ENCODE measurements around the gene HOXD3. TPM values are rescaled to one million over a fixed set of nuclear protein-coding genes. Genes with fewer than 3 reads are reported as not detected.
A peak's percentile ranks its signal among the peaks of the same experiment; 100 is the strongest.

Gene HOXD3
- total and polyA plus RNA-seq, 2 of the 8 experiments (the other 6 are each of a cell fraction or from before 2014, with no cell fraction given), result not detected

DNA sequence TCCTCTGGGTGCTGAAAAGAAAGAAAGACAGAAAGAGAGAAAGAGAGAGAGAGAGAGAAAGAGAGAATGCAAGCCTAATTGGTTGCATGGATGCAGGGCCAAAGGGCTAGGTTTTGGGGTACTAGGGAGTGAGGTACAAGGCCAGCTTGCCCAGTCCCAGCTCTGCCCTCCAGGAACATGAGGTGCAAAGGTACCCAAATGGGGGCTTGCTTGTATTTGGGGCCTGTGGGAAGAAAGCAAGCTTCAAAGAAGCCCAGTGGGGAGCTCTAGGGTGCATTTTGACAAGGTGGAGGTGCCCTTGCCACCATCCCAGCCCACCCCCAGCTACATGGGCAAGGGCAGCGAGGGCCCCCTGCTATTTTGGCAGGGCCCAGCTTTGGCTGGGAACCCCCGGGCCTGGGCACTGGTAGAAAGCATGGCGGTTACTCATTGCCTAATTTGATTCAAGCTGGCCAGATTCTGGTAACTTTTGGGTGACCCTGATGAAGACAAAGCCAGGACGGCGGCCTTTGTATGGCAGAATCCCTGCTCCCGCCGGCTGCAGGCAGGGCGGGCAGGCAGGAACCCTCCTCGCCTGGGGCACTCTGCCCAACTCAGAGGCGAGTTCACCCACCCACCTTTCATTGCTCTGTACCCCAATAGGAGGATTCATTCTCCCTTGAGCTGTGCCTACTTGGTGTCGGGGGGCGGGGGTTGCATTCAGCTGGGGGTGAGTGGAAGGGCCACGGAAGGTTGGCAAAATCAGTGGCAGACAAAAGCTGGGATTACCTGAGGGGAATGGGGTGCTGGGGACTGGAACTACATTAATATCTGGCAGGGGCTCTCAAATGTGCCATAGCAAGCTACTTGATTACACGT lies 6.3 kb upstream of the HOXD3 start:
- H2BK15ac ChIP-seq (ENCODE audit: low read length), result no peak overlapping the region
- peaks cover 0 to 11% (median 0%) of the 10 kb centered on the region in 4 experiments; a peak in 1 of 8 replicates for H3K36me3 ChIP-seq (ENCODE audit: control insufficient read depth in 2 of 4, insufficient read depth in 4 of 4, low read length in 3 of 4)
- ChIA-PET CTCF (ENCODE audit: partially characterized antibody) (interaction anchor here (0.9 to 4.4 kb wide), 12 partner anchors 11 to 404 kb away, joined by 3 to 36 read pairs (median 7); no protein-coding TSS in a partner anchor), POLR2A (ENCODE audit: partially characterized antibody) (interaction anchor here (0.7 to 1.3 kb wide), 2 partner anchors 11 to 46 kb away, joined by 3 read pairs; no protein-coding TSS in a partner anchor)
- peaks cover 13 to 44% of the 10 kb centered on the region in 2 experiments for H4K20me1 ChIP-seq (replicated peaks in 1 of 2; ENCODE audit: control insufficient read depth in 1 of 2, insufficient read depth in 2 of 2, low read length in 2 of 2)
- peaks cover 2% of the 10 kb centered on the region; the same call in 1 of the 2 replicates for H3K23me2 ChIP-seq (ENCODE audit: low read depth, low read length)
- H4K8ac ChIP-seq (ENCODE audit: extremely low read depth, insufficient read depth, low read length), result no peak overlapping the region
- no peaks in the 10 kb centered on the region for H3K79me1 ChIP-seq (ENCODE audit: low read depth, low read length)
- no peak overlapping the region for H3K4me3 ChIP-seq (ENCODE audit: extremely low read depth in 1 of 4, insufficient read depth in 2 of 4, low read depth in 3 of 4, low read length in 4 of 4)
- no peak overlapping the region for H3K4ac ChIP-seq (replicated peaks; ENCODE audit: insufficient read length, low read depth, low read length)
- no peak overlapping the region for H2BK20ac ChIP-seq (ENCODE audit: low read length)
- FAIRE-seq (no peak), DNase-seq (ENCODE audit: low read depth in 1 of 2, low spot score in 2 of 2) (no peak)
- H3K4me2 ChIP-seq (ENCODE audit: insufficient read depth in 1 of 2, low read depth in 2 of 2, low read length in 2 of 2), result peak overlapping the region in 1 of 2 experiments; percentile 48; a peak in 1 of 4 replicates
- peaks cover 0 to 10% (median 2%) of the 10 kb centered on the region in 4 experiments; a peak in 4 of 7 replicates for H3K4me1 ChIP-seq (replicated peaks in 1 of 4; ENCODE audit: control insufficient read depth in 3 of 4, insufficient read depth in 4 of 4, low read length in 3 of 4)
- no peak overlapping the region for H3K27ac ChIP-seq (ENCODE audit: low read depth, low read length)
- peak; percentile 14 for TF ChIP-seq EZH2 (IDR thresholded peaks at IDR 0.05; ENCODE audit: low read depth, low read length, severe bottlenecking)
- no peak for TF ChIP-seq TAF7 (optimal IDR thresholded peaks at IDR 0.05; ENCODE audit: borderline replicate concordance, low read depth, low read length)
- TF ChIP-seq SUZ12 (IDR thresholded peaks at IDR 0.05; ENCODE audit: low read length), result peak; percentile 68; the same call in 1 of the 2 replicates
- no peak for TF ChIP-seq POLR2AphosphoS5 (IDR thresholded peaks at IDR 0.05; ENCODE audit: low read depth, low read length)
- no peak overlapping the region for H3K18ac ChIP-seq (ENCODE audit: extremely low read depth, low read length)
- H2BK120ac ChIP-seq (replicated peaks; ENCODE audit: low read depth, low read length), result no peak overlapping the region
- H3K79me2 ChIP-seq (ENCODE audit: control insufficient read depth in 1 of 2, insufficient read depth in 2 of 2, low read length in 2 of 2), result no peaks in the 10 kb centered on the region
- no peak overlapping the region for H3K9ac ChIP-seq (replicated peaks in 1 of 4; ENCODE audit: extremely low read depth in 1 of 4, low read depth in 3 of 4, low read length in 3 of 4)
- no peak overlapping the region for H4K5ac ChIP-seq (ENCODE audit: insufficient read length, low read depth, low read length)
- H4K91ac ChIP-seq (replicated peaks; ENCODE audit: insufficient read length, low read length), result no peak overlapping the region
- H3K9me3 ChIP-seq (ENCODE audit: insufficient read depth in 2 of 2, low read depth in 1 of 2, low read length in 1 of 2), result no peaks in the 10 kb centered on the region
- no peak overlapping the region for H2BK12ac ChIP-seq (ENCODE audit: low read depth, low read length)
- no peak overlapping the region for H2BK5ac ChIP-seq (ENCODE audit: low read depth, low read length)
- H2AK5ac ChIP-seq (ENCODE audit: low read depth, low read length), result no peak overlapping the region
- H3K56ac ChIP-seq (replicated peaks; ENCODE audit: insufficient read length, low read depth, low read length), result no peak overlapping the region
- H2AFZ ChIP-seq (ENCODE audit: low read length), result no peak overlapping the region
- peaks cover 98 to 100% (median 100%) of the 10 kb centered on the region in 4 experiments for H3K27me3 ChIP-seq (replicated peaks in 1 of 4; ENCODE audit: control insufficient read depth in 3 of 4, extremely low read depth in 1 of 4, insufficient read depth in 3 of 4, low read length in 3 of 4)
- H3K23ac ChIP-seq (ENCODE audit: insufficient read length), result no peak overlapping the region
- H3K14ac ChIP-seq (ENCODE audit: insufficient read length), result no peak overlapping the region
- 20% methylated on average over 14 of the region's 14 CpGs; no CpG with 5 or more reads in 1 of the 2 experiments for WGBS, 2 experiments (ENCODE audit: extremely low coverage in 1 of 2, insufficient coverage in 1 of 2, insufficient read length in 1 of 2, insufficient replicate concordance in 2 of 2, low coverage in 1 of 2, low lambda C conversion rate in 2 of 2, missing lambda C conversion rate in 1 of 2)
